Dendritic cell treated with granulocyte-macrophage colony-stimulating factor and Interleukin-4, amounts not matched to agents 40 ng/mL and 50 ng/mL, for 4 days (primary cell): ENCODE results near the gene CHDH.

Experiments
- H3K27ac Mint-ChIP-seq: one replicate; pipeline ENCODE4 v1.8.0; 2022; ENCODE audit warnings: mild to moderate bottlenecking, mixed read lengths
- H3K27me3 Mint-ChIP-seq: one replicate; pipeline ENCODE4 v1.8.0; 2022; ENCODE audit warnings: mild to moderate bottlenecking, mixed read lengths
- H3K36me3 Mint-ChIP-seq: one replicate; pipeline ENCODE4 v1.8.0; 2022; ENCODE audit warnings: low read depth, mixed read lengths
- H3K4me1 Mint-ChIP-seq: one replicate; pipeline ENCODE4 v1.8.0; 2022; ENCODE audit warnings: low read depth, mixed read lengths
- H3K4me3 Mint-ChIP-seq: one replicate; pipeline ENCODE4 v1.8.0; 2022; ENCODE audit warnings: mild to moderate bottlenecking, moderate library complexity, mixed read lengths
- H3K9me3 Mint-ChIP-seq: one replicate; pipeline ENCODE4 v1.8.0; 2022; ENCODE audit warnings: mixed read lengths
- intact Hi-C: fragments of 100-400 bp; cut with micrococcal nuclease; formaldehyde crosslinking; loops from one replicate; pipeline ENCODE4 v1.15.0; 2022

The CHDH gene, protein sequence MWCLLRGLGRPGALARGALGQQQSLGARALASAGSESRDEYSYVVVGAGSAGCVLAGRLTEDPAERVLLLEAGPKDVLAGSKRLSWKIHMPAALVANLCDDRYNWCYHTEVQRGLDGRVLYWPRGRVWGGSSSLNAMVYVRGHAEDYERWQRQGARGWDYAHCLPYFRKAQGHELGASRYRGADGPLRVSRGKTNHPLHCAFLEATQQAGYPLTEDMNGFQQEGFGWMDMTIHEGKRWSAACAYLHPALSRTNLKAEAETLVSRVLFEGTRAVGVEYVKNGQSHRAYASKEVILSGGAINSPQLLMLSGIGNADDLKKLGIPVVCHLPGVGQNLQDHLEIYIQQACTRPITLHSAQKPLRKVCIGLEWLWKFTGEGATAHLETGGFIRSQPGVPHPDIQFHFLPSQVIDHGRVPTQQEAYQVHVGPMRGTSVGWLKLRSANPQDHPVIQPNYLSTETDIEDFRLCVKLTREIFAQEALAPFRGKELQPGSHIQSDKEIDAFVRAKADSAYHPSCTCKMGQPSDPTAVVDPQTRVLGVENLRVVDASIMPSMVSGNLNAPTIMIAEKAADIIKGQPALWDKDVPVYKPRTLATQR

DNA sequence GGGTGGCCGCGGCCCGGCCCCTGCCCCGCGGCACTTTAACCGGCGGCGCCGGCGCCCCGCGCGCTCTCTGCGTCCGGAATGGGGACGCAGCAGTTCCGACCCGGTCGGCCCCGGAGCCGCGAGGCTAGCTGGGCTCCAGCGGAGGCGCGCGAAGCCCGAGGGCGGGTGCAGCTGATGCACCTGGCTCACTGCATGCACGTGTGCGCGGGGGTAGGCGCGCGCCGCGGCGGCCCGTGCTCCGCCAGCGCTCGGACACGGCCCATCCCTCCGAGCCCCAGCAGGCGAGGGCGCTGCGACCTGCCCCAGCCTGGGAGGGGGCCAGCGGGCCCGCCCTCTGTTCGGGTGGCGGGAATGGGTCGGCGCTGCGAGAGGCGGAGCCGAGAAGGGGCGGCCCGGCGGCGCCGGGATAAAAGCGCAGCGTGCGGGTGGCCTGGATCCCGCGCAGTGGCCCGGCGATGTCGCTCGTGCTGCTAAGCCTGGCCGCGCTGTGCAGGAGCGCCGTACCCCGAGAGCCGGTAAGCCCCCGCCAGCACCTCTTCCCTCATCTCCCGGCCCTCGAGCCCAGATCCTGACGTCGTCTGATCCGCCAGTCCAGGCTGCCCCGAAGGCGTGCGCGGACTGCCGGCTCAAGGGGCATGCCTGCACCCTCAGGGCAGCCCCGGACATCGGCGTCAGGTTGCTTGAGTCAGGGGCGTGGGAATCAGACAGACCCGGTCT lies at the start of gene CHDH, which contains the start of gene IL17RB:
Gene CHDH (minus strand): TSS at position 286 of the 717 bp plus-strand sequence. CDS start 22,411 bp downstream, outside the sequence.
Gene IL17RB (plus strand): TSS at position 435 of the 717 bp plus-strand sequence. CDS start 21 bp downstream, at position 456.
- peak within 1 kb of the TSS; percentile 58 for H3K27ac Mint-ChIP-seq
- peaks cover 82% of the 10 kb centered on the region for H3K27me3 Mint-ChIP-seq
- H3K36me3 Mint-ChIP-seq: no peaks in the 10 kb centered on the region
- peaks cover 37% of the 10 kb centered on the region for H3K4me1 Mint-ChIP-seq
- H3K4me3 Mint-ChIP-seq: peak within 1 kb of the TSS; percentile 77
- intact Hi-C loops: no loop called here
- no peaks in the 10 kb centered on the region for H3K9me3 Mint-ChIP-seq

DNA sequence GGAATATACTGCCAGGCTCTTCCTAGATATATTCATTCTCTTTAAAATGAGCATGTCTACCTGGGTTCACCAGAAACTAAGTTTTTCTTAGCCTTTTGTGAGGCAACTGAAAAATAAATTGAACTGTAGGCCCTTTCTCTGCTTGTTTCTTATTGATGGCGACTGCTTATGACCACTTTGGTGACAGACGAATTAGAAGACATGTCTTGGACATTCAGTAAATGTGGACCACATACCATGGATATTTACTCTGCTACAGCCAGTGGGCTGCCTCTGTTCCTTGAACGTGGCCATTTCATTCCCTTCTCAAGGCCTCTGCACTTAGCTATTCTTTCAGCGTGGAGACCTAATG lies 46.0 kb upstream of the CHDH start:
- peaks cover 33% of the 10 kb centered on the region for H3K27me3 Mint-ChIP-seq
- H3K9me3 Mint-ChIP-seq: peaks cover 8% of the 10 kb centered on the region
- H3K27ac Mint-ChIP-seq: peak overlapping the region; percentile 94
- H3K4me3 Mint-ChIP-seq: peak overlapping the region; percentile 82
- peaks cover 35% of the 10 kb centered on the region for H3K4me1 Mint-ChIP-seq
- H3K36me3 Mint-ChIP-seq: peaks cover 33% of the 10 kb centered on the region
- intact Hi-C loops: loop anchor here (5.0 to 10.0 kb wide), 2 partner anchors 145 to 547 kb away; partner anchors contain the start of gene DCP1A

DNA sequence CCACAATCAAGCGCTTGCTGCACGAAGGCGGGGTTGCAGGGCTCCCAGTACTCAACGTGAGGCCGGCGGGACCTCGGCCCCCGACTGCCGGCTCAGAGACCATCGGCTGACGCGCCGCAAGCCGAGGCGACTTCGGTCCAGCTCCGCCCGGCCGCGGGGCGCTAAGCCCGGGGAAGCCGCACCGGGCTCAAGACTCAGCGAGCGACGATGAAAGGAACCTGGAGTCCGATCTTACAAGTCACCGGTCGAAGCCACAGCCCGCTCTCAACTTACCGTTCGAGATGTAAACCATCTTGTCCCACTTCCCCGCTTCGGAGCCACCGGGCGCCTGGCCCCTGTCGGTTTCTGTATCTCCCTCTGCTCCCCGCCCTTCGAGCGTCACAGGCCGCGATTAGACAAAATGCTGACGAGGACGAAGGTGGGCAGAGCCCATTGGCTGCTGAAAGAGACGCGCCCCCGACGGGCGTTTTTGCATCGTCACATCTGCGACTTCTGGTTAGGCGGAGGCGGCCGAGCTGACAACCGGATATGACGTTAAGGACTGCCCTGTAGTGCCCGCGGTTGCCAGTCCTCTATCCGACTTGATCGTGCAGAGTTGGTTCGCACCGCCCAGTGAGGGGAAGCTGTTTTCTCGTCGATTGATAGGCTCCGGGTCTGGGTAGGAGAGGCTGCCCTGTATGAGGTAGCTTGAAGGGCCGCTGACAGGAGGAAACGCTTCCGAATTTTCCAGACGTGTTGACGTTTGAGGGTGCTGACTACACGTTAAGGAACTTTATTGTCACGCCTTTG lies 45.5 kb upstream of the CHDH start, which contains the start of gene SELENOK:
Gene SELENOK (minus strand): TSS at position 363 of the 789 bp plus-strand sequence.
- intact Hi-C loops: loop anchor here (1.0 to 10.0 kb wide), 3 partner anchors 9 to 547 kb away; partner anchors contain the start of genes ACTR8 and DCP1A
- peaks cover 8% of the 10 kb centered on the region for H3K9me3 Mint-ChIP-seq
- peaks cover 29% of the 10 kb centered on the region for H3K27me3 Mint-ChIP-seq
- H3K36me3 Mint-ChIP-seq: peaks cover 39% of the 10 kb centered on the region
- peak within 1 kb of the TSS; percentile 94 for H3K27ac Mint-ChIP-seq
- H3K4me1 Mint-ChIP-seq: peaks cover 41% of the 10 kb centered on the region
- peak within 1 kb of the TSS; percentile 82 for H3K4me3 Mint-ChIP-seq

DNA sequence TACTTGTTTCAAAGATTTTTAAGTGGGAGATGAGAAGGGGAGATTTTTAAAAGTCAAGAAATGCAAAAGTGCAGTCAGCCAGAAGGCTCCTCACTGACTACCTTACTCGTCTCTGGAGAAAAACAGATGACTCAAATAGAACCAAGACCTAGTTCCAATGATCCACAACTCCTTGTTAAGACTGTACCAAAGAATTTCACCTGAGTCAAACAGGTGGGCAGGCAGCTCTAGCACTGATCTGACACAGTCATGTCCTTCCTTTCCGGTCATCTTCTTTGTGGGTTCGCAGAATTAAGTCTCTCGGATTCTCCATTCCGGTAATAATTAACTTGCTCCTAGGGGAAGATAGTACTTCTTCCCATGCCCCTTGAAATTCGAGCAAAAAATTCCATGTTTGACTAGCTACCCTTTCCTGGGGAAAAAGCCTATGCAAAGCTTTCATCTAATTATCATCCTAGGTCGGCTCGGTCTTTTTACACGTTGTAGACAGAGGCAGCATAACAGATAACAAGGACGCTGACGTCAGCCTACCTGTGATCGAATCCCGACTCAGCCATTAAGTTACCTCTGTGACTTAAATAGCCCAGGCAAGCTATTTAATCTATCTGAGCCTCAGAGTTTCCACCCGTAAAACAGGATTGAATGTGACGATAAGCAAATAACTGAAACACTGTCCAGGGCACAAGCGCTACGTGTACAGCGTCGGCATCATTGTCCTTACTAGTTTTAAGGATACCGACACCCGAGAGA lies 44.7 kb upstream of the CHDH start:
- peaks cover 25% of the 10 kb centered on the region for H3K27me3 Mint-ChIP-seq
- H3K36me3 Mint-ChIP-seq: peaks cover 46% of the 10 kb centered on the region
- H3K27ac Mint-ChIP-seq: peak overlapping the region; percentile 94
- peaks cover 41% of the 10 kb centered on the region for H3K4me1 Mint-ChIP-seq
- H3K9me3 Mint-ChIP-seq: peaks cover 8% of the 10 kb centered on the region
- intact Hi-C loops: loop anchor here (1.0 to 10.0 kb wide), 3 partner anchors 9 to 546 kb away; partner anchors contain the start of genes ACTR8 and DCP1A
- H3K4me3 Mint-ChIP-seq: peak overlapping the region; percentile 82

DNA sequence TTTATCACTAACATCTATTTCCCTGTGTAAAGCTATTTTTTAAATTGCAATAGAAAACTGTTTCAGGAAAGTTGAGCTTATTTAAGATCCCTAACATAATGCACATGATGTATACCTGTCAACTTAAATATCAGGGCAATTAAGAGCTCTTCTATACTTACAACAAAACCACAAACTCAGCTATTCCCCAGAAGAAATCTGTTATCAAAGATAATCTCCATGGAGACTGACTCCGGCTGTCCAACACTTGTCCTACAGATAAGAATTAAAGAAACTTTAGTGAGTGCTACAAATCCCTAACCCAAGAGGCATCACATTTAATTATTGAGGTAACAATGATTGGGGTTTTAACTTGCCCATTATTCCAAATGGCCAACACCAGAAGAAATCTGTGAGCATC lies 42.0 kb upstream of the CHDH start:
- Mint-ChIP-seq H3K27me3 (peaks cover 4% of the 10 kb centered on the region), H3K9me3 (peaks cover 7% of the 10 kb centered on the region), H3K27ac (no peak overlapping the region), H3K36me3 (peaks cover 68% of the 10 kb centered on the region), H3K4me1 (peaks cover 41% of the 10 kb centered on the region), H3K4me3 (no peak overlapping the region)
- intact Hi-C loops: no loop called here

DNA sequence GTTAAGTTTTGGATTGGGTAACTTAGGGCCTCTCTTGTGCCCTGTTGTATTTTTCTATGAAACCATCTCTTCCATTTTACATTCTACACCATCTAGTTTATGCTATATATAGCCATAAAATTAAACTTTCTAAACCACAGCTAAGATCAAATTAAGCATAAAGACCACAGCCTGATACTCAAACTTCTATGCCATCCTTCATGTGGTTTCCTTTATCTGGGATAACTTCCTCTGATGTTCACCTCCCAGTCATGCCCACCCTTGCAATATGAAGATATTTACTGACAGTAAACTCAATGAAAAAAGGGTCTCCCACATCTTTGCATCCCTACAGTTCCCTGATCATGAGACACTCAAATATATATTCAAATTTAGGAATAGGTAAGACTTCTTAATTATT lies 41.2 kb upstream of the CHDH start:
- Mint-ChIP-seq H3K36me3 (peaks cover 66% of the 10 kb centered on the region), H3K27me3 (no peaks in the 10 kb centered on the region), H3K27ac (no peak overlapping the region), H3K4me3 (no peak overlapping the region), H3K4me1 (peaks cover 43% of the 10 kb centered on the region), H3K9me3 (no peaks in the 10 kb centered on the region)
- intact Hi-C loops: no loop called here

DNA sequence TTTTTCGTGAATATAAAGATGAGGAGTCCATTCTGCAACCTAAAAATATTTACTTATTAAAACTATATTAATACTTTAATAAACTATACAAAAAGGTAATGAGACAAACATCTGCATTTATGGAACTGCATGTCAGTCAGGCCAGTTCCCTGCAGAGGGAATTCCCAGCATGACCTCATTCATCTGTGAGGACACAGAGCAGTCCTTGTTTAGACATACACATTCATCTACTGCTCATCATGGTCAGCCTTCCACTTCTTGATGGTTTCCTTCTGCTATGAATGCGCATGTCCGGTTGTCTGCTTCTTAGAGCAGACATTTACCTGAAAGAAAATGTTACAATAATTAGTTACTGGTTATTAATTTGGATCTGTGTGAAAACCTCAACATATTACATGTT lies 39.0 kb upstream of the CHDH start:
- no peak overlapping the region for H3K27ac Mint-ChIP-seq
- no peaks in the 10 kb centered on the region for H3K9me3 Mint-ChIP-seq
- intact Hi-C loops: no loop called here
- peaks cover 42% of the 10 kb centered on the region for H3K4me1 Mint-ChIP-seq
- H3K36me3 Mint-ChIP-seq: peaks cover 68% of the 10 kb centered on the region
- H3K4me3 Mint-ChIP-seq: no peak overlapping the region
- no peaks in the 10 kb centered on the region for H3K27me3 Mint-ChIP-seq

DNA sequence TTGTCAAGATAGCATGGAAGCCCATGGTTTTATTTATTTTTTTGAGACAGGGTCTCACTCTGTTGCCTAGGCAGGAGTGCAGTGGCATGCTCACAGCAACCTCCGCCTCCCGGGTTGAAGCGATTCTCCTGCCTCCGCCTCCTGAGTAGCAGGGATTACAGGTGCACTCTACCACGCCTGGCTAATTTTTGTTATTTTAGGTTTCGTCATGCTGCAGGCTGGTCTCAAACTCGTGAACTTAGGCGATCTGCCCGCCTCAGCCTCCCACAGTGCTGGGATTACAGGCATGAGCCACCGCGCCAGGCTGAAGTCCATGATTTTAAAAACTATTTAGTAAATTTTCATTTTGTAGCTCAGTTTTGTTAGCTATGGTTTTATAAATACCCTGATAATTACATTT lies 38.4 kb upstream of the CHDH start:
- intact Hi-C loops: no loop called here
- peaks cover 36% of the 10 kb centered on the region for H3K4me1 Mint-ChIP-seq
- H3K9me3 Mint-ChIP-seq: no peaks in the 10 kb centered on the region

DNA sequence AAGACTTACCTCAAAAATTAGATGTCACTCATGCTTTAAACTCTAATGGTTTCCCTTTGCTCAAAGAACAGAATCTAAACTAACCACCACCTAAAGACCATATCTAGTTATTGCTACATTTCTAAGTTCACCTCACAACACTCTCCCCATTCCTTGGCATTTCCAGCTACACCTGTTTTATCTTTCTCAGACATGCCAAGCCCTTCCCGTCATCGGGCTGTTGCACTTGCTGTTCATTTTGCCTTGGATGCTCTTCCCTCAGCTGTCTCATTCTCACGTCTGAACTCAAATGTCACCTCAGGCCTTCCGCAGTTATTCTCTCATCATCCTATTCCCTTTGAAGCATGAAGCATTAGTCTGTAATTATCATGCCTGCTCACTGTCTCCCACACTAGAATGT lies 36.8 kb upstream of the CHDH start:
- H3K27me3 Mint-ChIP-seq: no peaks in the 10 kb centered on the region
- peaks cover 30% of the 10 kb centered on the region for H3K4me1 Mint-ChIP-seq
- H3K9me3 Mint-ChIP-seq: no peaks in the 10 kb centered on the region
- H3K36me3 Mint-ChIP-seq: peaks cover 72% of the 10 kb centered on the region
- H3K4me3 Mint-ChIP-seq: no peak overlapping the region
- intact Hi-C loops: no loop called here
- no peak overlapping the region for H3K27ac Mint-ChIP-seq

More for the DNA sequence above, 38.4 kb upstream of the CHDH start:
- no peak overlapping the region for H3K4me3 Mint-ChIP-seq
- no peak overlapping the region for H3K27ac Mint-ChIP-seq
- H3K36me3 Mint-ChIP-seq: peaks cover 73% of the 10 kb centered on the region
- H3K27me3 Mint-ChIP-seq: no peaks in the 10 kb centered on the region

DNA sequence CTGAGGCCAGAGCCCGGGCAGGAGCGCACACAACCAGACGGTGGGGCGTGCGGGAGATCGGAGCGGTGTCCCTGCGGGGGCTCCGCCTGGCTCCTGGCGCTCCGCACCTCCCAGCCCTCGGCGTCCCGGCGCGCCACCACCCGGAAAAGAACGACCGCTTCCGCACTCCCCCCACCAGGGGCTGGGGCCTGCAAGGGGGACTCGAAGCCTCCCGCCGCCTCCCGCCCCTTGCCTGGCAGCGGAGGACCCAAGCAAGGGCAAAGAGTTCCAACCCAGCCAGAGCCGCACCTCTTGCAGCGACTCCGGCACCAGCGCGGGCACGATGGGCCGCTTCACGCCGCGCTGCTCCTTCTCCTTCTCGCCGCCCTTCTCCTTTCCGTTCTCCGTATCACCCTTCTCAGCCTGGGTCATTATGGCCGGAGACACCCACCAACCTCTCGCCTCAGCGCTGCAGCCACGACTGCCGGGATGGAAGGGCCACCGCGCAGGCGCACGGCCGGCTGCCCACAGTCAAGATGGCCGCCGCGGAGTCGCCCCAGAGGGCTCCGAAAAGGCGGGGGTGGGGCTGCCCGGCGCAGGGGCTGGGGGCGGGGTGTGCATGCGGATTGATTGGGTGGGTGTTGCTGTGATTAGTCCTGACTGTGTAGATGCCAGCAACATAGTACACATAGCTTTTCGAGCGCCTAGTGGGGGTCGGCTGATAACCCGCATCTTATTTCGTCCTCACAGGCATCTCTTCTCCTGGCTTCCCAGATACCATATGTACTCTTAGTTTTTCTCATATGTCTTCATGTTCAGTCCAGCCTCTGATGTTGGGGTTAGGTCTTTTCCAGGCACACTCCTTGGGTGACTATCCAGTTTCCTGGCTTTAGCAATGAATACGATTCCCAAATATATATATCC lies 35.7 kb upstream of the CHDH start, which contains the start of gene ACTR8:
Gene ACTR8 (minus strand): TSS at position 462 of the 903 bp plus-strand sequence. CDS start 51 bp downstream, at position 411.
- no peaks in the 10 kb centered on the region for H3K9me3 Mint-ChIP-seq
- no peaks in the 10 kb centered on the region for H3K27me3 Mint-ChIP-seq
- H3K4me3 Mint-ChIP-seq: peak within 1 kb of the TSS; percentile 94
- peaks cover 72% of the 10 kb centered on the region for H3K36me3 Mint-ChIP-seq
- H3K27ac Mint-ChIP-seq: peak within 1 kb of the TSS; percentile 94
- intact Hi-C loops: loop anchor here (1.0 kb wide), 1 partner anchor 9 kb away; the partner anchor contains the start of gene SELENOK
- peaks cover 22% of the 10 kb centered on the region for H3K4me1 Mint-ChIP-seq

DNA sequence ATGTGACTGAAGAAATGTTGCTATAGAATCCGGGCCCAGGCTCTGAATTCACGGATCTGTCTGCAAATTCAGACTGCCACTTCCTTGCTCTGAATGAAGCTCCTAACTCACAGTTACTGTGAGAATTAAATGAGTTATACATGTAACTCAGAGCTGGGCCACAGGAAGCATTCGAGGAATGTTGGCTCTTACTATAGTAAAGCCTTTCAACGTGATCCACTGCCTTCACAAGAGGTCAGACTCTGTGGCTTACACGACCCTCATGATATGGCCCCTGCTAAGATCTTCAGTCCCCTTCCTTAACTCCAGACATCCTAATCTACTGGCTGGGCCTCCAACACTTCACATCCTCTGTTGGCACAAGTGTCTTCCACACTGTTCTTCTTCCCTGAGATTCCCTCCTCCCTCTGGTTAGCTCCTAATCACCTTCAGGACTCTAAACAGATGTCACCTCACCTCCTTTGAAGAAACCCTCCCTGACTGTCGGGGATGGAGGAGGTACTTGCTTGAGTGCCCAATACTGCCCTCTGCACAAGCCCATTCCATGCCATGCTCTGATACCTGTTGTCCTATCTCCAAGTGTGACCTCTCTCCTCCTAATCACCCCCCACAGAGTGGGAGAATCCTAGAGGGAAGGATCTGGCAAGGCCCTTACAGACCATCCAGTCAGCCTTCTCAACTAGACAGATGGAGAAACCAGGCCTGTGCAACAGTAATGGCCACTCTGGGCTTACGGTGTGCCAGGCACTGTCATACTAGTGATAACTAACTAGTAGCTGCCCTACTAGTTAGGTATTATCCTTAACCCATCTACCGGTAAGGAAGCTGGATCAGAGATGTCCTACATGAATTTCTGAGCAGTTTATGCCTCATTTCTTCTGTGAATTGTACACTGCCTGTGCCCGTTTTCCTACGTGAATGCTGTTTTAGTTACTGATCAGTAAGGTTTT lies 34.5 kb upstream of the CHDH start:
- peak overlapping the region; percentile 94 for H3K4me3 Mint-ChIP-seq
- H3K27ac Mint-ChIP-seq: peak overlapping the region; percentile 94
- H3K9me3 Mint-ChIP-seq: no peaks in the 10 kb centered on the region
- intact Hi-C loops: no loop called here
- peaks cover 73% of the 10 kb centered on the region for H3K36me3 Mint-ChIP-seq
- H3K4me1 Mint-ChIP-seq: peaks cover 19% of the 10 kb centered on the region
- no peaks in the 10 kb centered on the region for H3K27me3 Mint-ChIP-seq
